ENCODE results near the gene IDS. TPM values are rescaled to one million over a fixed set of nuclear protein-coding genes. Genes with fewer than 3 reads are reported as not detected.
"Not testable (repeated sequence)": the region's sequence is repeated elsewhere in the genome, so short reads cannot be mapped to it uniquely, and the experiment has no call there.

Gene IDS
- total and polyA plus RNA-seq, 2 of the 8 experiments (the other 6 are each of a cell fraction or from before 2014, with no cell fraction given) = 19.9 to 20.7 TPM

GRCh38 chrX:149549701-149550100 is 44.6 kb upstream of the IDS start, which contains the start of gene HSFX3:
TSS of gene HSFX3 (minus strand) at chrX:149549924. CDS start at chrX:149549852, 72 bp downstream.
- H3K23me2 ChIP-seq (ENCODE audit: low read depth, low read length); H2BK120ac ChIP-seq (replicated peaks; ENCODE audit: low read depth, low read length): not testable (repeated sequence)

GRCh38 chrX:149547782-149548181 is 42.7 kb upstream of the IDS start:
- H3K14ac ChIP-seq (ENCODE audit: insufficient read length); H4K20me1 ChIP-seq (replicated peaks in 1 of 2; ENCODE audit: control insufficient read depth in 1 of 2, insufficient read depth in 2 of 2, low read length in 2 of 2); H2BK20ac ChIP-seq (ENCODE audit: low read length); H3K79me1 ChIP-seq (ENCODE audit: low read depth, low read length); H2BK120ac ChIP-seq (replicated peaks; ENCODE audit: low read depth, low read length); H2BK12ac ChIP-seq (ENCODE audit: low read depth, low read length); H2AFZ ChIP-seq (ENCODE audit: low read length); H3K36me3 ChIP-seq (ENCODE audit: control insufficient read depth in 2 of 4, insufficient read depth in 4 of 4, low read length in 3 of 4); H3K27ac ChIP-seq (ENCODE audit: low read depth, low read length); H4K8ac ChIP-seq (ENCODE audit: extremely low read depth, insufficient read depth, low read length); H3K79me2 ChIP-seq (ENCODE audit: control insufficient read depth in 1 of 2, insufficient read depth in 2 of 2, low read length in 2 of 2); H3K23me2 ChIP-seq (ENCODE audit: low read depth, low read length); POLR2A ChIA-PET (ENCODE audit: partially characterized antibody); H3K4me1 ChIP-seq (replicated peaks in 1 of 4; ENCODE audit: control insufficient read depth in 3 of 4, insufficient read depth in 4 of 4, low read length in 3 of 4); H3K4me3 ChIP-seq (ENCODE audit: extremely low read depth in 1 of 4, insufficient read depth in 2 of 4, low read depth in 3 of 4, low read length in 4 of 4); H3K56ac ChIP-seq (replicated peaks; ENCODE audit: insufficient read length, low read depth, low read length); H3K4me2 ChIP-seq (ENCODE audit: insufficient read depth in 1 of 2, low read depth in 2 of 2, low read length in 2 of 2); CTCF ChIA-PET (ENCODE audit: partially characterized antibody); H3K27me3 ChIP-seq (replicated peaks in 1 of 4; ENCODE audit: control insufficient read depth in 3 of 4, extremely low read depth in 1 of 4, insufficient read depth in 3 of 4, low read length in 3 of 4); H2BK5ac ChIP-seq (ENCODE audit: low read depth, low read length); H3K23ac ChIP-seq (ENCODE audit: insufficient read length); H3K18ac ChIP-seq (ENCODE audit: extremely low read depth, low read length); H3K9ac ChIP-seq (replicated peaks in 1 of 4; ENCODE audit: extremely low read depth in 1 of 4, low read depth in 3 of 4, low read length in 3 of 4); H4K91ac ChIP-seq (replicated peaks; ENCODE audit: insufficient read length, low read length); H3K9me3 ChIP-seq (ENCODE audit: insufficient read depth in 2 of 2, low read depth in 1 of 2, low read length in 1 of 2); DNase-seq (ENCODE audit: low read depth in 1 of 2, low spot score in 2 of 2); H3K4ac ChIP-seq (replicated peaks; ENCODE audit: insufficient read length, low read depth, low read length); H2AK5ac ChIP-seq (ENCODE audit: low read depth, low read length); H4K5ac ChIP-seq (ENCODE audit: insufficient read length, low read depth, low read length); H2BK15ac ChIP-seq (ENCODE audit: low read length): not testable (repeated sequence)
- no CpG with 5 or more reads among the region's 3 CpGs for WGBS, 2 experiments (ENCODE audit: extremely low coverage in 1 of 2, insufficient coverage in 1 of 2, insufficient read length in 1 of 2, insufficient replicate concordance in 2 of 2, low coverage in 1 of 2, low lambda C conversion rate in 2 of 2, missing lambda C conversion rate in 1 of 2)
- peak; percentile 28 for FAIRE-seq

More at GRCh38 chrX:149549701-149550100, 44.6 kb upstream of the IDS start, which contains the start of gene HSFX3:
- H2AK5ac ChIP-seq (ENCODE audit: low read depth, low read length); H3K27ac ChIP-seq (ENCODE audit: low read depth, low read length); FAIRE-seq; H3K4me3 ChIP-seq (ENCODE audit: extremely low read depth in 1 of 4, insufficient read depth in 2 of 4, low read depth in 3 of 4, low read length in 4 of 4); H3K18ac ChIP-seq (ENCODE audit: extremely low read depth, low read length); CTCF ChIA-PET (ENCODE audit: partially characterized antibody); H4K91ac ChIP-seq (replicated peaks; ENCODE audit: insufficient read length, low read length); H3K36me3 ChIP-seq (ENCODE audit: control insufficient read depth in 2 of 4, insufficient read depth in 4 of 4, low read length in 3 of 4); H3K27me3 ChIP-seq (replicated peaks in 1 of 4; ENCODE audit: control insufficient read depth in 3 of 4, extremely low read depth in 1 of 4, insufficient read depth in 3 of 4, low read length in 3 of 4); H2BK12ac ChIP-seq (ENCODE audit: low read depth, low read length); H3K4ac ChIP-seq (replicated peaks; ENCODE audit: insufficient read length, low read depth, low read length); H2BK15ac ChIP-seq (ENCODE audit: low read length); DNase-seq (ENCODE audit: low read depth in 1 of 2, low spot score in 2 of 2); H3K9me3 ChIP-seq (ENCODE audit: insufficient read depth in 2 of 2, low read depth in 1 of 2, low read length in 1 of 2); H2BK20ac ChIP-seq (ENCODE audit: low read length); H2AFZ ChIP-seq (ENCODE audit: low read length); H3K79me2 ChIP-seq (ENCODE audit: control insufficient read depth in 1 of 2, insufficient read depth in 2 of 2, low read length in 2 of 2); H4K20me1 ChIP-seq (replicated peaks in 1 of 2; ENCODE audit: control insufficient read depth in 1 of 2, insufficient read depth in 2 of 2, low read length in 2 of 2); H3K9ac ChIP-seq (replicated peaks in 1 of 4; ENCODE audit: extremely low read depth in 1 of 4, low read depth in 3 of 4, low read length in 3 of 4); H3K4me1 ChIP-seq (replicated peaks in 1 of 4; ENCODE audit: control insufficient read depth in 3 of 4, insufficient read depth in 4 of 4, low read length in 3 of 4); H3K4me2 ChIP-seq (ENCODE audit: insufficient read depth in 1 of 2, low read depth in 2 of 2, low read length in 2 of 2); H3K79me1 ChIP-seq (ENCODE audit: low read depth, low read length); POLR2A ChIA-PET (ENCODE audit: partially characterized antibody); H4K8ac ChIP-seq (ENCODE audit: extremely low read depth, insufficient read depth, low read length); H2BK5ac ChIP-seq (ENCODE audit: low read depth, low read length); H3K14ac ChIP-seq (ENCODE audit: insufficient read length); H4K5ac ChIP-seq (ENCODE audit: insufficient read length, low read depth, low read length); H3K56ac ChIP-seq (replicated peaks; ENCODE audit: insufficient read length, low read depth, low read length); H3K23ac ChIP-seq (ENCODE audit: insufficient read length): not testable (repeated sequence)
- no CpG with 5 or more reads among the region's 6 CpGs for WGBS, 2 experiments (ENCODE audit: extremely low coverage in 1 of 2, insufficient coverage in 1 of 2, insufficient read length in 1 of 2, insufficient replicate concordance in 2 of 2, low coverage in 1 of 2, low lambda C conversion rate in 2 of 2, missing lambda C conversion rate in 1 of 2)

Data from H1 (cell line).